GM21786 (cell line): ENCODE data around the gene SLC38A10.

Experiments
- ATAC-seq: cut with Tn5 transposase; IDR thresholded peaks from one replicate; pipeline ENCODE4 v1.9.1; 2021; ENCODE audit not compliant: unreplicated experiment

SLC38A10 gene

DNA sequence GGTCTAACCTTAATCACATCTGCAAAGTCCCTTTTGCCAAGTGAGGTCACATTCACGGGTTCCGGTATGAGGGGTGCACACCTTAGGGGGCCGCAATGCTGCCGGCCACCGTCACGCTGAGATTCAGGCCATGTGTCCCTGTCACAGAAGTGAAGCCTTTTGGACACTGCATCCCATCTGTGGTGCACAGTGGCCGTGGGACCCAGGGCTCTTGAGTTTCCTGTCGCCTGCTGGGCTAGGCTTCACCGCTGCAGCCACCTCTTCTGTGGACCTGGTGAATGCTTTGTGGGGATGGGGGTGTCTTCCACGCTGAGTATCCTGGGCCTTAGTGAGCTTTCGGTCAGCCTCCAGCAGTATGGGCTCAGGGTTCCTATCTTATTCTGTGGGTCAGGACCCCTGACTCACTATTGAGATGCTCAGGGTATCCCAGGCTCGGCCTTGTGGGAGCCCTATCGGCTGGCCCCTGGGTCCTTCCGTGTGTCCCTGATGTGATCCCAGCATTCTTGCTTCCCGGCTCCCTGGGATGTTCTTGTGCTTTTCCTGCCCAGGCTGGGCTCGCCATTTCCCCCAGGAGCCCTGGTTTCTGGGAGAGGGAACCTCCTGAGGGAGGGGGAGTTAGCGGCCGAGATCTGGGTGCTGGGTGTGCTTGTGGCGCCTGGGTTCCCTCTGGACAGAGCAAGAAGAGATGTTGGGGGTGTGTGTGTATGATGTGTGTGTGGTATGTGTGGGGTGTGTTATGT, 4.9 kb upstream of the SLC38A10 start:
- no peak for ATAC-seq

DNA sequence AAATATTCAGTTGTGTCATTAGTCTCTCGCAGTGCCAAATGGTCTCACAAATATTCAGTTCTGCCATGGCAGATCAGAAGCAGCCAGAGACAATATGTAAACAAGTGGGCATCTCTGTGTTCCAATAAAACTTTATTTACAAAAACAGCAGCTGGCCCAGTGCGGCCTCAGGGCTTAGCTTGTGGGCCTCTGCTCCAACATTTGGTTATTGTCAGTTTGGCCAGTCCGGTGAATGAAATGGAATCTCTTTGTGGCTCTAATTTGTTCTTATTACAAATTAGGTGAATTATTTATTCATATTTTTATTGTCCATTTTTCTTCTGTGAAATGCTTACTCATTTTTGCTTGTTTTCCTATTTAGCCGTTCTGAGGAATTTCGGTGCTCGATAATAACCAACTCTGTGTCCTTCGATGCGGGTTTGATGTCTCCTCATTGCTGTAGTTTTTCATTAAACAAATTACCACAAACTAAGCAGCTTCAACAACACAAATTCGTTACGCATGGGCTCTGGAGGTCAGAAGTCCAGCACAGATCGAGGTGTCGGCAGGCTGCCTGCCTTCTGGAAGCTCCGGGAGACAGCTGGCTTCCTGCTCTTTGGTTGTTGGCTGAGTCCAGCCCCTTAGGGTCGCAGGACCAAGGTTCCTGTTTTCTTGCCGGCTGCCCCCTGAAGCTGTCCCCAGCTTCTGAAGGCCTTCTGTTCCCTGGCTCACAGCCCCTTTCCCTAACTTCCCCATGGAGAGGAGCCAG, 4.1 kb upstream of the SLC38A10 start:
- no peak for ATAC-seq

DNA sequence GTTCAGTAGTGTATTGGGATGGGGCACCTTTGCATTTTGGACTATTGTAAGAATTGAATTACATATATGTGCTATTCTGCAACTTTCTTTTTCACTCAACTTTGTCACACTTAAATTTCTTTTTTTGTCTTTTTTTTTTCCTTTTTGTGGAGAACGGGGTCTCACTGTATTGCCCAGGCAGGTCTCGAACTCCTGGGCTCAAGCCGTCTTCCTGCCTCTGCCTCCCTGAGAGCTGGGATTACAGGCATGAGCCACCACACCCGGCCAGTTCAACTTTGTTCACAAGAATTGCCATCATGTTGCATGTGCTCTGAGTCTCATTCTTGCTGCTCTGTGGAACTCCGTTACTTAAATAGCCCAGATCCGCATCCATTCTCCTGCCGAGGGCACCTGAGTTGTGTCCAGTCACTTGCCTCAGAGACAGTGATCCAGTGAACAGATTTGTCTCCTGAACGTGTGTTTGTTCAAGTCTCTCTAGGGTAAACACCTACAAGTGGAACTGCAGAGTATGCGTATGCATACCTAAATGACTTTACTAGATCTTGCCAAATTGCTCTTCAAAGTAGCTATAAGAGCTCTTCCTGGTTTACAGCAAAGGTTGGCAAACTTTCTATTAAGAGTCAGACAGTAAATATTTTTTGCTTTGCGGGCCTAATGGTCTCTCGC, 3.4 kb upstream of the SLC38A10 start:
- no peak for ATAC-seq

DNA sequence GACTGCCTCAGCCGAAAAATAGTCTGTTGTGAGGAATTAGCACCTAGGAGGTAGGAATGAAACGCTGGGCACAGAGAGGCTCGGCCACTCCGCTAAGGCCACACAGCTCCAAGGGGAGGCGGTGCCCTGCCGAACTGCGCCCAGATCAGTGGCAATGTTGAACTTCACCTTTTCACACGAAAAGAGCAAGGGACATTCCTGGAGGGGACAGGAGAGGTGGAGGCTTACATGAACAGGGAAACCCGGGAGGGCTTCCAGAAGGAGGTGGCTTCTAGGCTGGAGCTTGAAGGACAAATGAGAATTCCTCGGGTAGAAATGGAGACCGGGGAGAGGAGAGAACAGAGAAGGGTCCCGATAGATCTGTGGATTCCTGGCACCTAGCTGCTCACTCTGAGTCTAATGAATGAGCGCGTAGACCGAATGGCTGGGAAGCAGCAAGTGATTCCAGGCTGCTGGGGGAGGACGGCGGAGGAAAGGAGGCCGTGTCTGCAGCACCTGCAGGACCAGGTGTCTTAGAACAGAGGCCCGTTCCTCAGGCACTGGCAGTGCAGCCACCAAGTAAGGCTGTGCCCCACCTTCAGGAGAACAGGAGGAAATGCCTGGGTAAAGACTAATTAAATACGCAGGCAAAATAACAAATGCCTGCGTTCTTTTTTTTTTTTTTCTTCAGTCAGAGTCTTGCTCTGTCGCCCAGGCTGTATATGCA, 722 bp upstream of the SLC38A10 start:
- ATAC-seq = peak; percentile 7

DNA sequence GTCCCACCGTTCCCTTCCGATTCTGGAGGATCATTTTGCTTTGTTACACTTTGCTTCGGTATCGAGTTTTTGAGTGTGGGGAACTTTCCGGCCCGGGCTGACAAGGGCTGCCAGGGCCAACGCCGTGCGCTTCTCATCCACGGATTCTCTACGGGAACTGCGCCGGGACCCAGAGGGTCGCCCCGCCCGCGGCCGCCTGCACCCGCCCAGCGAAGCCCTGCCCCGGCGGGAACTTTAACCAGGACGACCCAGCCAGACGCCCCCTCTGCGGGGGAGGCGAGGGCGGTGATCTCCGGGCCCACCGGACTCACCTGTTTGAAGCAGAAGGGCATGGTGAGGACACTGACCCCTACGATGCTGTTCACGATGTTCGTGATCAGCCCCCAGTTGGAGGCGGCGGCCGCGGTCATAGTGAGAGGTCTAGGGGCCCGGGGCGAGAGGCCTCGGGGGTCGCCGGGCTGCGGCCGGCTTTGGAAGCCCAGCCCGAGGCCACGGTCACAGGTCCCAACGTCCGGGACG, 536 bp downstream of the SLC38A10 start:
- no peak for ATAC-seq

DNA sequence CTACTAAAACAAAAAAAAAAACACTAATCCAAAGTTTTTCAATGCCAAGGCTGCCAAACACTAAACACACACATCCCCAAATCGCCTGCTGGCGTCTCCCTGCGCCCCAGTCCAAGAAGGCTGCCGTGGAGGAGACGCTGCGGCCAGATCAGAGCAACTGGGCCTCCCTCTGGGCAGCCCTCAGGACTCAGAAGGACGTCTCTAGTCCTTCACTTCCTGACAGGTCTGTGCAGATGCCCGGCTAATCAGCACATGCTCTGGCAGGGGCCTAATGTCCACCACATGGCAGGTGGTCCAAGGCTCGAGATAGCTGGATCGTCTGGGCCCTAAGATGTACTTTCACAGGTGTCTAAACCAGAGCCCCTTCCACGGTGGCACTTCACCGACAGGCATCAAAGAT, 2.7 kb downstream of the SLC38A10 start:
- no peak for ATAC-seq

DNA sequence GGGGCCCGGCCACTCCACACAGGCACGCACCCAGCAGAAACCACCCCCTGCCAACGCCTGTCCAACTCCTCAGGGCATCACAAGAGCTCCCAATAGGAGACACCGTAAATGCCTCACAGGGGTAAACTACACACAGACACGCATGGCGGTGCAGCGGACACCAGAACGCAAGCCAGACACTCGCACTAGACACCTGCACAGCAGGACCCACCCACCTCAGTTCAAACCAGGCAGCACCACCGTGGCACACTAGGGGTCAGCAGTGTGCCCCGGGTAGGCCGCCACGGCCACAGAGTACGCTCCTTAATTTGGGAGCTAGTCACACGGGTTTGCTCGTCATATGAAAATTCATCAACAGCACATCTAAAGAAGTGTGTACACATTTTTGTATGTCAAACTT, 3.4 kb downstream of the SLC38A10 start:
- no peak for ATAC-seq

DNA sequence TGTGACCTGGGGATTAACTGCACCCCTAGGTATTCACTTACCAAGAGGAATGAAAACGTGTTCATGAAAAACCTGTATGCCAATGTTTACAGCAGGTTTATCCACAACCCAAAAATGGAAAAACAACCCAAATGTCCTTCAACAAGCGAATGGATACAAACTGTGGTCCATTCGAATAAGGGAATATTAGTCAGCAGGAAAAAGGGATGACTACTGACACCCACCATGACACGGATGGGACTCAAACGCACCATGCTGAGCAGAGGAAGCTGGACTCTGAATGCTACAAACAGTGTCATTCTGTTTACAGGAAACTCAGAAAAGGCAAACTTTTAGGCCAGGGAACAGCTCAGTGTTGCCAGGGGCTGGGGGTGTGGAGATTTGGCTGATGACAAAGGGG, 4.9 kb downstream of the SLC38A10 start:
- no peak for ATAC-seq

DNA sequence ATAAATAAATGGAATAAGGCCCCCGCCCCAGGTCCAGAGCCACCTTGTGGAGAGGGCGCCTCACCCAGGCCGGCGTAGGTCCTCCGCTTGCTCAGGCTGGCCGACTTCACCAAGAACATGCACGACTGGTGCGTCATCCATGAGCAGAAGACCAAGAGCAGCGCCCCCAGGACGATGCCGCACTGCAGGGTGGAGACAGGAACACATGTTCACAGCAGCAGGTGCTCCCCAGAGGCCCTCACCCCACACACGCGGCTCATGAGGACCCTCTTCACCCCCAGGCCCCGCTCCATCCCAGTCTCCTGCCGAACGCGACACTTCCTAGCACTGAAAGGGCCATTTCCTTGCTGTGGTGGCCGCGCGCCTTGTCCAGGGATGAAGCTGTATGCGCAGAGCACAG, 5.5 kb downstream of the SLC38A10 start:
- ATAC-seq = no peak

DNA sequence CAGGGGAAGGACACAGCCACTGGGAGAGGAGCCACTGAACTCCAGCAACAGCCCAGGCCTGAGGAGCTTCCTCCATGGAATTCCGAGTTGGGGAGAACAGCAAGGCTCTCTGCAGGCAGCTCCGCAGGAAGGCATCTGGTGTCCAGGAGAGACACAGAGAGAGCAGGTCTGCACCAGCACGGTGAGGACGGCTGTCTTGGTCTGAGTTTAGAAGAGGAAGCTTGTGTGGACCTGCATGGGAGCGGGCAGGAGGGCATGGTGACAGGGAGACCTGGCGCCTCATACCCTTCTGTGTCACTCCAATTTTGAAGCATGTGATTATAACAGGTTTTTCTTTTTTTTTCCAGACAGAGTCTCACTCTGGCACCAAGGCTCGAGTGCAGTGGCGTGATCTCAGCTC, 6.4 kb downstream of the SLC38A10 start:
- ATAC-seq = no peak

DNA sequence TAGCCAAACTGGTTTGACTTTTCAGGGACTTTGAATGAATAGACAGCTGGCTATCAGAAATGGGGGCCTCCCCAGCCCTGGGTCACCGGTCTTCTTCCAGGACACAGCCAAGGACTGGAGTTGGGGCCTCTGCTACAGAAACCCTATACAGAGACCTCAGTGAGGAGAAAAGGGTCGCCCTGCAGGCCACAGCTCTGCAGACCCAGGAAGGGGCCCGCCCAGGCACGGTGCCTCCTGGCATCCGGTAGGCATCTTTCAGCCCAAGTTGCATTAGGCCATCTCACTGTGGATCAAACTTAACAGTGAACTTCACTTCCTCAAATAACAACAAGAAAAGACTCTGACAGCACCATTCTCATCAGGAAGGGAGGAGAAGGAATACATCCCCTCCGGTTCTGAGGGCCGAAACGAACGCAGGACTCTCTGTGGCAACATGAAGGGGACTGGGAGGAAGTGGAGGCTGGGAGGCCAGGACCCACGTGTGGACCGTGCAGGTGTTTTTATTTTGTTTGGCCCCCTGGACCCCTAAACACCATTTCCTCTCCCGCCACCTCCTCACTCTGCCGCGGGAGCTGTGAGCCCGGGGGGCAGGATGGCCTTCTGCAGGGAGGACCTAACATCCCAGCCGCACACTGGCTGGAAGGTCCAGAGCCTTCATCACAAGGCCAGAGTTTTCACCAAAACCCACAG, 7.2 kb downstream of the SLC38A10 start:
- ATAC-seq = no peak

DNA sequence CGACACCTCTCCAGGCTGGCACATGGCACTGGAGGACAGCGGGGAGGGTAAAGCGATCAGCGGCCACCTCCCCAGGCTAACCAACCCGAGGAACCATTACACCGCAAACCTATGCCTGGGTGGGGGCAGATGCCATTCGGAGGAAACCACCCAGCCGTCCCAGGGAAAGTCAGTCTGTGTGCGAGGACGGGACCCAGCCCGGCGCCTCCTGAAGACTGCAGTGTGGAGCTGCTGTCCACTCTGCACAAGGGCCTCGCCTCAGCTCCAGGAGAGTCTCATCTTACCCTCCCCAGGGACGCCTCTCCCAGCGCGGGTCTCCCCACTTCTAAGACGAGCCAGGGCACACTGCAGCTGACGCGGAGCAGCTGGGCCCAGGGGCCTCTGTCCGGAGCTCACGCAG, 8.0 kb downstream of the SLC38A10 start:
- ATAC-seq = no peak

DNA sequence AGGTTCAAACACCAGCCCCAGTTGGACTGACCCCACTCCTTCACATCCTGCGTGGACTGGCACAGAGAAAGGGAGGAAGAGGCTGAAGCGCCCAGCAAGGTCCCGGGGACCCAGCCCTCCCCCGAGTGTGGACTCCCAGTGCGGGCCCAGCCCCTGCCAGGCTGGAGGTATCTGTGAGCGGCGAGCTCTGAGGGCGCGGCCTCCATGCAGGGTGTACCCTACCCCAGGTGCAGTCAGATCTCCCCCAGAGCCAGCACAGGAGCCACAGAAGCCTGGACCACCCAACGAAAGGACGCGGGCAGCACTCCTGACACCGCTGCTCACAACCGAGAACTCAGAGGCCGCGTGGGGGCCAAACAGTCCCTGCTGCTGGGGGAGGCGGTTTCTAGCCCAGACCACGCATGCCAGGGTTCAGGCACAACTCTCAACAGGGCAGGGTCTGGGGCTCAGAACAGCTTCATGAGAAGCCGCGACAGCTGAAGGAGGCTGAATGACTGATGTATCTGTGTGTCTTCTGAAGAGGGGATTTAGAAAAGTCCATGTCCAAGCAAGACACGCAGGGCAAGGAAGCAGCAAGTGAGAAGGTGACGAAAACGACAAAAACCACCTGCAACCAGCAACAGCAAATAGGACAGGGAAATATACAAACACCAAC, 8.5 kb downstream of the SLC38A10 start:
- ATAC-seq = no peak

DNA sequence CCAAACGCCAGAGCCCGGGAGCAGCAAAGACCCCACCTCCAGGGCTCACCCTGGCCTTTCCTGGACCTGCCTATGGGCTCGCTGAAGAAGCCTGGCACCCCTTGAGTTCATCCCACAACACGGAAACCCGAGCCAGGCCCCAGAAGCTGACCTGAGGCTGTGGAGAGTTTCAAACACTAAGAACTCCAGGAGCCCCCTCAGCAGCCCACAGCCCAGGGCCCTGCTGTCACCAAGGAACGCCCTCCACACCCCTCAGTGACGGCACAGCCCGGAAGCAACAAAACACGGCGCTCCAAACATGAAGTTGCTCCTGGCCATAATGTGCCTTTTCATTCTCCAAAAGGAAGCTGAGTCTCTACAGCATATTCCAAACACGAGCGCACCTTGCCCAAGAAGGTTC, 9.2 kb downstream of the SLC38A10 start:
- no peak for ATAC-seq

DNA sequence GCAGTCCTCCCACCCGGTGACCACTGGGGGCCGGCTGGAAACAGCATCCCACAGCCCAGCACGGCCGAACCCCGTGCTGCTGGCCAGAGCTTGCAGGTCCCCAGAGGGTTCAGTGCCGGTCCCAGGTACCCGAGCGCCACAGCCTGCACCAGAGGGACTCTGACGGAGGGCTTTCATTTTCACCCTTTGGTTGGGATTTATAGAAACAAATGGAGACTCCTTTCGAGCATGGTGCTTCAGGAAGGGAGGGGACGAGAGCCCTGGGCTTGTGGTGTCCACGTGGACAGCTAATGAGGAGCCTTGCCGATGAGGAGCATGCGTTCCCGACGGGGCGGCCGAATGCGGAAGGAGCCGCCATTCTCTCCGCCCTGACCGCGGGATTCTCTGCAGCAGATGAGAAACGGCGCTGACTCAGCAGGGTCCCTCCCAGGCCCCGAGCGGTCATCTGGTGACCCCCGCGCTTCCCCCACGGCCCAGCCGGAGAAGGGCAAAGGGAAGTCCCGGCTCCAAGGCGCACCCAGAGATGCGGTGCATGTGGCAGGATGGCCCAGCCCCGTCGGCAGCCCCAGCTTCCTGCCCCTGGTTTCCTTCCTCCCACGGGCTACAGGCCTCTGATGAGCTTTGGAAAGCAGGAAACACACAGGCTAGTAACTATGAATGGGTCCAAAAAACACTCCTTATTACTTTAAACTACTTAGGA, 9.8 kb downstream of the SLC38A10 start:
- ATAC-seq = no peak

DNA sequence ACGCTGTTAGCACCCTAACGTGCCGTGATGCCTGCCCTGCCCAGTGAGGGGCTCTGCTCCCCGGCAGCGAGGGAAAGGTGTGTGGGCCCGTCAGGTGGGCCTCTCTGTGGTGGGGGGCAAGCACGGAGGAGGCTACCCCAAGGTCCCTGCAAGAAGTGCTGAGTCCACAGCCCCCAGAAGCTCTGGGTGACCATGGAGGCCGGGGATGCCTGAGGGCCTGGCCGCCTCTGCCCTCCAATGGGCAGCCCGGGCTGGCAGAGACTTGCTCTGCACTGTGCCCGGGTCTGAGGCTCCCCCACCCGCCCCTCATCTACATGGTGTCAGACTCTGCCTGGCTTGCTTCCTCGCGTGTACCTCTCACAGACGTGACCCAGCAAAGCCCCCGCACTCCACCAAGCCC, 12.2 kb downstream of the SLC38A10 start:
- no peak for ATAC-seq

DNA sequence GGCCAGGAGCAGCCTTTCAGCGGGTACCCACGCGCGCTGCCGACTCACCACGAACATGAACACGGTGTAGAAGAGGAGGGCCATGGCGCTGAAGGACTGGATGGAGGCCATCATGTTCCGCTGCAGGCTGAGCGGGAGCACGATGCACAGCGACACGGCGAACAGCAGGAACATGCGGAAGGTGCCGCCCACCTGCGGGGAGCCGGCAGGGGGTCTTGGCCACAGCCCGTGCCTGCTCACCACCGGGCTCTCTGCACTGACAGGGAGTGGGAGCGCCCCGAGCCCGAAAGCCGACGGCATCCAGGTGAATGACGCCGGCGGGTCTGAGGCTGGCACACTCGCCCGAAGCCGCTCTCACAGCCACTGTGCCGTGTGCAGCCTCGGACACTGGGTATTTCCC, 13.0 kb downstream of the SLC38A10 start:
- no peak for ATAC-seq

DNA sequence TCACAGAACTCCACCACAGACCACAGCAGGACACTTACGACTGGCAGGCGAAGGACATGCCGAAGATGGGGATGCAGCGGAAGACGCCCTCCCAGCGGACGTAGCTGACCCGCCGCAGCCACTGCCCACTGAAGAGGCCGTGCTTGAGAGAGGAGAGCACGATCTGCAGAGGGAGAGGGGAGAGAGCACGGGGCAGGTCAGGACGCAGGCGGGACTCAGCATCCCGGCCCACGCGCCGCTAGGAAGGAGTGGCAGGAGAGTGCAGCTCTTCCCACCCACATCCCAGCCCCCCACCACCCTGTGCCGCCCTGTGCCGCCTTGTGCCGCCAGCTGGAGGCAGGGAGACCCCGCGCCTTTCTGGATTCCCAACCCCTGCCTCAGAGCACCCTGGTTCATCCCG, 14.5 kb downstream of the SLC38A10 start:
- no peak for ATAC-seq
